Neural cell (in vitro differentiated cells): Measurements from ENCODE around the gene SHISA9. TPM values are rescaled to one million over a fixed set of nuclear protein-coding genes. Genes with fewer than 3 reads are reported as not detected.

ENCODE experiments used
- H2AFZ ChIP-seq: fragments of 200-600, 300-800 bp; sonication (generic), shearing (Covaris generic); 2 replicates; pipeline ENCODE4 v1.6.0; 2014; ENCODE audit warnings: low read depth, mild to moderate bottlenecking, antibody characterized with exemption, low read length, moderate library complexity
- H3F3A ChIP-seq: fragments of 200-600 bp; shearing (Covaris generic); 2 replicates; pipeline ENCODE4 v1.6.1; 2016; ENCODE audit warnings: mild to moderate bottlenecking, moderate library complexity, mixed read lengths, antibody characterized with exemption, low read length; ENCODE audit not compliant: insufficient read depth, poor library complexity, severe bottlenecking
- H3K27ac ChIP-seq: fragments of 200-600, 300-800 bp; sonication (generic), shearing (Covaris generic); 2 replicates; pipeline ENCODE4 v1.5.1; 2014; ENCODE audit warnings: mild to moderate bottlenecking, low read length, moderate library complexity
- H3K27me3 ChIP-seq: fragments of 300-800, 200-600 bp; sonication (generic), shearing (Covaris generic); 2 replicates; pipeline ENCODE4 v1.6.0; 2014; ENCODE audit warnings: mild to moderate bottlenecking, low read depth, low read length, moderate library complexity; ENCODE audit not compliant: insufficient read depth
- H3K36me3 ChIP-seq: fragments of 300-800, 200-600 bp; sonication (generic), shearing (Covaris generic); 2 replicates; pipeline ENCODE4 v1.5.1; 2014; ENCODE audit warnings: mild to moderate bottlenecking, antibody characterized with exemption, low read length, moderate library complexity; ENCODE audit not compliant: insufficient read depth
- H3K4me2 ChIP-seq: fragments of 300-800, 200-600 bp; sonication (generic), shearing (Covaris generic); 2 replicates; pipeline ENCODE4 v1.6.0; 2014; ENCODE audit warnings: mild to moderate bottlenecking, low read length
- H3K4me3 ChIP-seq: fragments of 300-800, 200-600 bp; sonication (generic), shearing (Covaris generic); 2 replicates; pipeline ENCODE4 v1.5.1; 2014; ENCODE audit warnings: mild to moderate bottlenecking, low read length, moderate library complexity
- H3K79me2 ChIP-seq: fragments of 200-600 bp; shearing (Covaris generic); replicated peaks from 2 replicates; pipeline ENCODE4 v1.6.0; 2014; ENCODE audit warnings: mild to moderate bottlenecking, low read length, moderate library complexity; ENCODE audit not compliant: insufficient read depth
- H3K9ac ChIP-seq: fragments of 300-800, 200-600 bp; sonication (generic), shearing (Covaris generic); 2 replicates; pipeline ENCODE4 v1.6.1; 2016; ENCODE audit warnings: mild to moderate bottlenecking, low read length, mixed read lengths
- H3K9me2 ChIP-seq: fragments of 200-600 bp; shearing (Covaris generic); 2 replicates; pipeline ENCODE4 v1.6.1; 2016; ENCODE audit warnings: mild to moderate bottlenecking, low read length, mixed read lengths; ENCODE audit not compliant: insufficient read depth
- H3K9me3 ChIP-seq: fragments of 200-600, 300-800 bp; sonication (generic), shearing (Covaris generic); 2 replicates; pipeline ENCODE4 v1.6.1; 2016; ENCODE audit warnings: mild to moderate bottlenecking, mixed run types, low read length, moderate library complexity, mixed read lengths
- H4K20me1 ChIP-seq: fragments of 200-600 bp; shearing (Covaris generic); 2 replicates; pipeline ENCODE4 v1.6.1; 2016; ENCODE audit warnings: mild to moderate bottlenecking, mixed run types; ENCODE audit not compliant: insufficient read depth
- EP300 ChIP-seq: fragments of 450-650 bp; conservative IDR thresholded peaks from 2 replicates; pipeline ENCODE4 v1.6.1; 2014; ENCODE audit warnings: antibody characterized with exemption, mild to moderate bottlenecking, moderate library complexity; ENCODE audit not compliant: poor library complexity, severe bottlenecking
- EZH2 ChIP-seq: fragments of 200-600, 300-800 bp; shearing (Covaris generic), sonication (generic); IDR thresholded peaks from 2 replicates; pipeline ENCODE4 v1.6.1; 2014; ENCODE audit warnings: antibody characterized with exemption, low read length, borderline replicate concordance, mild to moderate bottlenecking; ENCODE audit not compliant: insufficient read depth, poor library complexity, severe bottlenecking
- MXI1 ChIP-seq: fragments of 450-650 bp; conservative IDR thresholded peaks from 2 replicates; pipeline ENCODE4 v1.6.1; 2014; ENCODE audit warnings: antibody characterized with exemption, mild to moderate bottlenecking; ENCODE audit not compliant: poor library complexity, severe bottlenecking
- POLR2AphosphoS5 ChIP-seq: IDR thresholded peaks from 2 replicates; pipeline ENCODE4 v1.6.1; 2012
- RAD21 ChIP-seq: fragments of 450-650 bp; conservative IDR thresholded peaks from 2 replicates; pipeline ENCODE4 v1.6.1; 2014; ENCODE audit warnings: antibody characterized with exemption, mild to moderate bottlenecking, moderate library complexity
- REST ChIP-seq: IDR thresholded peaks from 2 replicates; pipeline ENCODE4 v1.6.1; 2012; ENCODE audit warnings: borderline replicate concordance
- SMC3 ChIP-seq: fragments of 450-650 bp; conservative IDR thresholded peaks from 2 replicates; pipeline ENCODE4 v1.6.1; 2014; ENCODE audit warnings: antibody characterized with exemption, mild to moderate bottlenecking, moderate library complexity; ENCODE audit not compliant: poor library complexity
- TAF1 ChIP-seq: IDR thresholded peaks from 2 replicates; pipeline ENCODE4 v1.6.1; 2012; ENCODE audit warnings: low read depth
- polyA plus RNA-seq: library from polyadenylated mRNA; depleted of rRNA; stranded (reverse); fragments of >200 nt; gene quantifications from 2 replicates; pipeline ENCODE4 v1.2.3, GENCODE V29; 2014
- TF ChIP-seq, protein P1 (sequence below): fragments of 450-650 bp; IDR thresholded peaks from 2 replicates; pipeline ENCODE4 v1.5.1; 2014; ENCODE audit warnings: antibody characterized with exemption, mild to moderate bottlenecking, moderate library complexity; ENCODE audit not compliant: poor library complexity, severe bottlenecking

SHISA9 gene
- polyA plus RNA-seq, 1 donor from 2014 or later, result 2.0 TPM

GRCh38 chr16:13103831-13104530, 202.6 kb downstream of the SHISA9 start:
- Histone ChIP-seq H3K9me3 (no peaks in the 10 kb centered on the region), H3F3A (no peaks in the 10 kb centered on the region), H4K20me1 (no peaks in the 10 kb centered on the region), H3K79me2 (no peaks in the 10 kb centered on the region), H3K27me3 (no peaks in the 10 kb centered on the region), H2AFZ (no peak overlapping the region), H3K4me3 (no peak overlapping the region), H3K36me3 (no peaks in the 10 kb centered on the region), H3K9me2 (no peaks in the 10 kb centered on the region), H3K27ac (no peak overlapping the region), H3K9ac (no peak overlapping the region), H3K4me2 (no peak overlapping the region)
- TF ChIP-seq, protein P1, sequence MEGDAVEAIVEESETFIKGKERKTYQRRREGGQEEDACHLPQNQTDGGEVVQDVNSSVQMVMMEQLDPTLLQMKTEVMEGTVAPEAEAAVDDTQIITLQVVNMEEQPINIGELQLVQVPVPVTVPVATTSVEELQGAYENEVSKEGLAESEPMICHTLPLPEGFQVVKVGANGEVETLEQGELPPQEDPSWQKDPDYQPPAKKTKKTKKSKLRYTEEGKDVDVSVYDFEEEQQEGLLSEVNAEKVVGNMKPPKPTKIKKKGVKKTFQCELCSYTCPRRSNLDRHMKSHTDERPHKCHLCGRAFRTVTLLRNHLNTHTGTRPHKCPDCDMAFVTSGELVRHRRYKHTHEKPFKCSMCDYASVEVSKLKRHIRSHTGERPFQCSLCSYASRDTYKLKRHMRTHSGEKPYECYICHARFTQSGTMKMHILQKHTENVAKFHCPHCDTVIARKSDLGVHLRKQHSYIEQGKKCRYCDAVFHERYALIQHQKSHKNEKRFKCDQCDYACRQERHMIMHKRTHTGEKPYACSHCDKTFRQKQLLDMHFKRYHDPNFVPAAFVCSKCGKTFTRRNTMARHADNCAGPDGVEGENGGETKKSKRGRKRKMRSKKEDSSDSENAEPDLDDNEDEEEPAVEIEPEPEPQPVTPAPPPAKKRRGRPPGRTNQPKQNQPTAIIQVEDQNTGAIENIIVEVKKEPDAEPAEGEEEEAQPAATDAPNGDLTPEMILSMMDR, result no peak
- TF ChIP-seq EP300, result no peak
- TF ChIP-seq EZH2, result no peak
- no peak for TF ChIP-seq POLR2AphosphoS5
- TF ChIP-seq MXI1, result no peak

DNA sequence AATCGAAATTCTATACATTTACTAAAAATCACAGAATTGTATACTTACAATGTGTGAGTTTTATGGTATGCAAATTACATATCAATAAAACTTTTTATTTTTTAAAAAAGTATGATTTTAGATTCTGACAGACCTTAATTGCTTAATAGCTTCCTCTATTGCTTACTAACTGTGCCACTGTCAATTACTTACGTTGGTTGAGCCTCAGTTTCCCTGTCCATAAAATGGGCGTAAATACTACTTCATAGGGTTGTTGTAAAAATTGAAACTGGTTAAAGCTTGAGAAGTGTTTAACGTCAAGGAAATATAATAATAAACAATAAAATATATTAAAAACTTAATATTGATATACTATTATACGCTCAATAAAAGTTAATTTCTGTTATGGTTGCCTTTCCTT, 203.4 kb downstream of the SHISA9 start:
- no peaks in the 10 kb centered on the region for H3K9me2 ChIP-seq
- H4K20me1 ChIP-seq, result no peaks in the 10 kb centered on the region
- H3K36me3 ChIP-seq, result no peaks in the 10 kb centered on the region
- no peak overlapping the region for H3K9ac ChIP-seq
- no peak overlapping the region for H2AFZ ChIP-seq
- no peaks in the 10 kb centered on the region for H3K27me3 ChIP-seq
- no peaks in the 10 kb centered on the region for H3K9me3 ChIP-seq
- H3K4me2 ChIP-seq, result no peak overlapping the region
- TF ChIP-seq SMC3, result no peak
- no peak for TF ChIP-seq TAF1
- TF ChIP-seq, protein P1, result no peak
- no peak for TF ChIP-seq MXI1
- H3F3A ChIP-seq, result no peaks in the 10 kb centered on the region
- no peak overlapping the region for H3K27ac ChIP-seq
- no peaks in the 10 kb centered on the region for H3K79me2 ChIP-seq
- H3K4me3 ChIP-seq, result no peak overlapping the region

DNA sequence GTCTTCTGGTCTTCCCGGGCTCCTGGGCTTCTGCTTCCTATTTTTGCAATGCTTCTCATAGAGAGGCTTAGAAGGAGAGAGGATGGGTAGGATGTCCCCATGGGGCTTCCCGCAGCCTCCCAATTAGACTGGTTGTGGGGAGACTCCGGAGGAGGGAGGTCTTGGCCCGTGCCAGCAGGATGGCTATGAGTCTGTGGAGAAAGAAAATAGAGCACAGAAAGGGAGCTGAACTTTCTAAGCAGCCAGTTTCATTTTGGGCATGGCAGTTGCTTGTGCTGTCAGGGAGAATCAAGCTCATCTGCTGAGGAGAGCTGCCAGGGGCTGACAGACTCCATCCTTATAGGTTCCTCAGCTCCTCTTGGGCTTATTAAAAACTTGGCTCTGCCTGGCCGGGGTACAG, 204.0 kb downstream of the SHISA9 start:
- Histone ChIP-seq H3K4me2 (no peak overlapping the region), H3K36me3 (no peaks in the 10 kb centered on the region), H3K4me3 (no peak overlapping the region), H3K79me2 (no peaks in the 10 kb centered on the region), H3F3A (no peaks in the 10 kb centered on the region), H3K27ac (no peak overlapping the region), H3K27me3 (no peaks in the 10 kb centered on the region), H3K9me3 (no peaks in the 10 kb centered on the region), H3K9me2 (no peaks in the 10 kb centered on the region), H2AFZ (no peak overlapping the region), H4K20me1 (no peaks in the 10 kb centered on the region), H3K9ac (no peak overlapping the region)
- TF ChIP-seq EZH2 (no peak), POLR2AphosphoS5 (no peak), TAF1 (no peak), REST (no peak), SMC3 (no peak), EP300 (no peak), RAD21 (no peak), MXI1 (no peak)
- TF ChIP-seq, protein P1, result no peak
